ENCODE measurements around the gene XRCC3.

The XRCC3 gene

DNA sequence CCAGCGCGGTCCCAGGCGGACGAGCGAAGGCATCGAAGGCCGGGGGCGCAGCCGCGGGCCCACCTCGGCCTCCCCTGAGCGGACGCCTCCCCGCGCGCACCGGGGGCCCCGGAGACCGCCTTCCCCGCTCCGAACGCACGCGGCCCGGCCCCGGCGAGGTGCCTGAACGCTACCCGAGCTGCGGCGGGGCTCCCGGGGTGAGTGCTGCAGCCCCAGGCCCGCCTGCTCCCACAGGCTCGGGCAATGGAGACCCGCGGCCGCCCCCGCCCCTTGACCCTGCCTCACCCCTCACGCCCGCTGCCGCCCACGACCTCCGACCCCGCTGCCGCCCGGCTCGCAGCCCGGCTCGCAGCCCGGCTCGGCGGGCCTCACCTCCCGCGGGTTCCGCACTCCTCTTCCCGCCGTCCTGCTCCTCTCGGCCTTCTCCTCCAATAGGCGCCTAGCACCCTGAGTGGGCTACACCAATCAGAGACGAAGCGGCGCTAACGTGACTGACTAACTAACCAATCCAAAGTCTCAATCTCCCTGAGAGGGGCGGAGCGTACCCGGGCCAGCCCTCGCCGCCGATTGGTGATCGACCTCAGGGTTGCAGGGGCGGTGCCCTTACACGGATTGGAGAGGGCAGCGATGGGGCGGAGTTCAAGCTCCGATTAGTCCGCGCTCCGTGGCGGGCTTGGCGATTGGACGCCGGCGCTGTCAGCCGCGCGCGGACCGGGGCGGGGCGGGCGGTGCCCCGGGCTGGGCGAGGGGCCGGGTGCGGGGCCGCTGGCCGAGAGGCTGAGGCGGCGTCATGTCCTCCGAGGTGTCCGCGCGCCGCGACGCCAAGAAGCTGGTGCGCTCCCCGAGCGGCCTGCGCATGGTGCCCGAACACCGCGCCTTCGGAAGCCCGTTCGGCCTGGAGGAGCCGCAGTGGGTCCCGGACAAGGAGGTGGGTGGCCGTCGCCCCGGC is at the start of gene XRCC3, which contains the start of gene ZFYVE21:
TSS of gene XRCC3 (minus strand) at position 400 of the 949 bp plus-strand sequence. CDS start 4,364 bp downstream, outside the sequence.
TSS of gene ZFYVE21 (plus strand) at position 759 of the 949 bp plus-strand sequence. CDS start at position 791, 32 bp downstream.
- DNase-seq: peak; percentile 99

DNA sequence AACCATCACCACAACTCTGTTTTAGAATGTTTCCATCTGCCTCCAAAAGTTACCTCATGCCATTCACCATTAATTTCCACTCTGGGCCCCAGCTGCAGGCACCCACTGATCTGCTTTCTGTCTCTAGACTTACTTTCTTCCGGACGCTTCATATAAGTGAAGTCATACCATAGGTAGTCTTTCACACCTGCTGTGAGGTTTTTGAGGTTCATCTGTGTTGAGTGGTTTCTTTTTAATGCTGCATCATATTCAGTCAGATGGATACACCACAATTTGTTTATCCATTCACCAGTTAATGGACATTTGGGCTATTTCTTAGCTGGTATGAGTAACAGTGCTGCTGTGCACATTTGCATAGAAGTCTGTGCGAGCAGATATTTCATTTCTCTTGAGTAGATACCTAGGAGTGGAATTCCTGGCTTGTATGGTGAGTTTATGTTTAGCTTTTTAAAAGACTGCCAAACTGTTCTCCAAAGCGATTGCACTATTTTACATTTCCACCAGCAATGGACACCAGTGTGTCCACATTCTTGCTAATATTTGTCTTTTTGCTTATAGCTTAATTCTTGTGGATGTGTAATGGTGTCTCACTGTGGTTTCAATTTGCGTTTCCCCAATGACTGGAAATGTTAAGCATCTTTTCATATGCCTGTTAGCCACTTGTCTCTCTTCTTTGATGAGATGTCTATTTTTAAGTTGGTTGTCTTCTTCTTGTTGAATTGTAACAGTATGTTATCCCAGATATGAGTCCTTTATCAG is 48.7 kb upstream of the XRCC3 start:
- no peak for DNase-seq

DNA sequence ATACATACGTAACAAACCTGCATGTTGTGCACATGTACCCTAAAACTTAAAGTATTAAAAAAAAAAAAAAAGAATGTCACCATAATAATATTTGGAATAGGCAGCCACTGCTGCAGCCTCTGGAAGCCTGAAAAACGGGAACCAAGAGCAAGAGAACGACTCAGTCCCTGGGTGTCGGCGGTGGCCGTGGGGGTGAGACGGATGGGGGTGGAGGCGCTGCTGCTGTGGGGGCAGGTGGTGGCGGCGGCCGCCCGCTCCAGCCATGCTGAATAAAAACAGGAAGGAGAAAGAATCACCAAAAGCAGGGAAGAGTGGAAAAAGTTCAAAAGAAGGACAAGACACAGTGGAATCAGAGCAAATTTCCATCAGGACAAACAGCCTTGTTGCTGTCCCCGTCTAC is 47.3 kb upstream of the XRCC3 start:
- no peak for DNase-seq

DNA sequence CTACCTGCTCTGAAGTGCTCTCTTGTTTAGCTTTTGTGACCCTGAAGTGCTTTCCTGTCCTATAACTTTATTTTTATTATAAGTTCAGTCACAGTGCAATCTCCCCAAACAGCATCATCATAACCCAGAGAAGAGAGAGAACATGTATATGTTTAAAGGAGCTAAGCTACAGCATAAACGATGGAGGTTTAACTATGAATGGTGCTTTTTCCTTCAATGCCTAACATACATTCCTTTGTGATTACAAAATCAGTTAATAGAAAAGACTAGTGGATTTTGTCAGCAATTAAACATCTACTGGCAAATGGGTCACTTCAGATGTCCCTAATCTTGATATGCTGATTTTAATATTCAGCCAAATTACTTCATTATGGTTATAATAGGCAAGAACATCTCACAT is 46.8 kb upstream of the XRCC3 start:
- DNase-seq: no peak

DNA sequence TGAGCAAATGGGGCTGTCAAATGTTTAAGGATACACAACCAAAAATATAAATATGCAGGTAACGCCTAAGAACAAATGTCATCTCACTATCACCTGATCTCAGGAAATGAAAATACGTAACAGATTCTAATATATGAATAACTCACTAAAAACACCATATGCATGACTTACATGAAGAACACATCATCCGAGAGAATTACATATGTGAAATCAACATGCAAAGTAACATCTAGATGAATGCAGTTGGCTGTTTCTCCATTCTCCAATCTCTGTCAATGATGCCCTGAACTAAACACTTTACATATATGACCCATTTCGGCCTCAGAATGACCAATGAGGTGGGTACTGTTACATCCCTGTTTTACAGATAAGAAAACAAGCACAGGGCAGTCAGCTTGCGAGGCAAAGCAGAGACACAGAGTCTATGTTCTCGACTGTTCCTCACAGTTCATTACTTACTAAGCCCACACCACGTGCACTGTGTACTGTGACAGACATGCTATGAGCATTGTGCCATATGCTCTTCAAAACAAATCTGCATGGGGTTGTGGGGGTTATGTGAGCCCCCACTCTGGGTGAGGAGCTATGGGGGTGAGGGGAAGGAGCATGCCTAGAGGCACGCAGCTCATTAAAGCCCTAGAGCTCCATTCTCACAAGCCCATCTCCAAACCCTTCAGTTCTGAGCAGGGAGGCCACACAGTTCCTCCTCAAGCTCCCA is 43.0 kb upstream of the XRCC3 start:
- DNase-seq: no peak

DNA sequence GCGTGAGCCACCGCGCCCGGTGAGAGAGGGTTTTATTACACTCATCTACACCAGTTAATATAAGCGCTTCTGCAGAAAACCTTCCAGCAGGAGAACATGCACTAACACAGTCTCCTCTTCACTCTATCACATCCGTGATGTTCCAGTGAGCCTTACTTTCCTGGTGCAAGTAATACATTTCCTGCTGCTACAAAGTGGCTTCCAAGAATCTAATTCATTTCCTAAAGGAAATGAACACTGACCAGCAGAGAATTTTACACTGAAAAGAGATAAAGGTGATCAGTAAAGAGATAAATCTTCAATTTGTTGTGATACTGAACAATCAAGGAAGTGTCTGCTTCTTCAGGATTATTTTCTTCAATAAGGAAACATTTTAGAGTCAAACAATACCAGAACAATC is 39.8 kb upstream of the XRCC3 start:
- no peak for DNase-seq

DNA sequence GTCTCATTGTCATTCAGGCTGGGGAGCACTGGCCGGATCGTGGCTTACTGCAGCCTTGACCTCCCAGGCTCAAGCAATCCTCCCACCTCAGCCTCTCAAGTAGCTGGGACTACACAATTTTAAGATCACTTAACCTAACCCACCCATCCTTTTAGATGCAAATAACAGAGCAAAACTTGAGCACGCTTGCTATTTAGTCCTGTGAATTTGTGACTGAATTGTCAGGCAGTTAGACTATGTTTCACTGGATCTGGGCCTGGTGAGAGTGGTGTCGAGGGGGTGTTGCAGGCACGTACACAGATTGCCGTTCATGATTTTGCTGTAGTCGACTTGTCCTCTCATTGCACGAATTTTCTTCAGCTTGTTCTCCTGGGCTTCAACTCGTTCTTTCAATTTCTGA is 38.5 kb upstream of the XRCC3 start:
- no peak for DNase-seq

DNA sequence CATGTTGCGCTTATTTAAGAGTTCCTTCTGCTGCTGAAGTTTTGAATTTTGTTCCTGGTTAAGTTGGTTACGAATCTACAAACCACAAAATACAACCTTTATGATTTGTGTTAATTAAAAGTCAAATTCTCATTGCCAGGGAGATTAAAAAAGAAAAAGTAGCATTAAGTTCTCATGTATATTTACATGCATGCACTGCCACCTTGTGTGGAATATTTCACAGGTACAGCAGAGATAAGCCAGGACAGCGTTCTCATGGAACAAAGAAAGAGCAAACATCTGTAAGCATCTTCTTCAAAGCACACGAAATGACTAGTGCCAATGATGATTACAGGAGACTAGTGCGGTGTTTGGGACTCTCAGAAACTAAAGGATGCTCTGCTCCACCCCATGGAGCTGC is 34.6 kb upstream of the XRCC3 start:
- DNase-seq: no peak

DNA sequence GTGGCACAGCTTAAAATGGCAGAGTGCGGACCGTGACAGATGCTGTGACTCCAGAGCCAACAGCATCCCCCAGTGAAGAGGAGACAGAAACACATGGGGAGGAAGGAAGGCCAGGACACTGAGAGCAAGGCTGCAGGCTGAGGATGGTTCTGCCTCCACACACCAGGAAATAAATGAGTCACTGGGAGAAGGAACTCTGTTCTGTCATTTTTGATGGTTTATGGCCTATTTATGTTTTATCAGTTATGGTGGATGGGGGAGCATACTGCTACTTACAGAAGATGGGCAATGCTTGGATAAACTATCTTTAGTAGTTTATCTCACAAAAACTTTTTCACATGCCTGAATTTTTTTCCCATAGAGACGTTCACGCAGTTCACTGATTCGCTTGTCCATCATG is 34.2 kb upstream of the XRCC3 start:
- no peak for DNase-seq

DNA sequence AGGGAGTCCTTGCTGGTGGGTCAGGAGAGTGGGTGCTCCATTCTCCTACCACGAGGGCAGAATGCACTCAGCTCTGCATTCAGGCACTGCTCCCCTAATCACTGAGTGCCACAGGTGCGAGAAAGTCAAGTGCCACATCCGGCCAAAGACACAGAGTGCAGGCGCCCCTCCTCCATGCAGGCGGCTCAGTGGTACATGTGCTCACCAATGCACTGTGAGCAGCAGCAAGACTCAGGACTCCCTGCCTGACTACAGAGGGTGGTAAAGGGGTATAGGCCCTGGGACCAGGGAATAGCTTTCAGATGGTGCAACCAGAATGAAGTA is 33.2 kb upstream of the XRCC3 start:
- DNase-seq: no peak

DNA sequence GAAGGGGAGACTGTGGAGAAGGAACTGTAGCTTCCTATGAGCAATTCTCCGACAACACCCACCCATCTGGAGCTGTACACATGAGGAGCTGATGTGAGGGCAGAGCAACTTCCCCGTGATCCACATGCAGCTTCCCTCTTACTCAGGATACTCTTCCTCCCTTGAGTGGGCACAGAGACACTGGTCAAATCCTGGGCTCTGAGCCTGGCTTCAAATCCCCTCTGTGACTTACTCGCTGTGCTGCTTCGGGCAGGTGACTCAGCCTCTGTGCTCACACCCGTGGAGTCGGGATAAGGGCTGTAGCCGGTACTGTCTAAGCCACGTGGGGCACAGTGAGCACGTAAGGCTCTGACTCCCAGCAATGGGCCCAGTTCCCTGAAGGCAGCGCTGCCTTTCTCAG is 31.4 kb upstream of the XRCC3 start:
- DNase-seq: no peak

DNA sequence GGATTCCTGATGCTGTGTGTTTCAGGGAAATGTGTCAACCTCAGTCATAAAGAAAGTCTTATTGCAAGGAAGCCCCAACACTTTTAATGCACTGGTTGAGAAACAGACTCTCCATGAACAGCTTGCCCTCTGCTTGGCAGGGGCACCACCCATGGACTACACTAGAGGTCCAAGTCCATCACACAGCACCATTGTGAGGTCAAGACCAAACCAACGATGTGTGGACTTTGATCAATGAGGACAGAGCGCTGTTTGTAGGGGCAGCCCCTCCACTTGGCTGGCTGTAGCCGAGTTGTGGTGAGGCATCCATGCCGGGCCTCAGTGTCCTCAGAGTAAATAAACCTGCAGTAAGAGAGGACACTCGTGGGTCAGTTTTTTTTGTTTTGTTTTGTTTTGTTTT is 30.2 kb upstream of the XRCC3 start:
- no peak for DNase-seq

DNA sequence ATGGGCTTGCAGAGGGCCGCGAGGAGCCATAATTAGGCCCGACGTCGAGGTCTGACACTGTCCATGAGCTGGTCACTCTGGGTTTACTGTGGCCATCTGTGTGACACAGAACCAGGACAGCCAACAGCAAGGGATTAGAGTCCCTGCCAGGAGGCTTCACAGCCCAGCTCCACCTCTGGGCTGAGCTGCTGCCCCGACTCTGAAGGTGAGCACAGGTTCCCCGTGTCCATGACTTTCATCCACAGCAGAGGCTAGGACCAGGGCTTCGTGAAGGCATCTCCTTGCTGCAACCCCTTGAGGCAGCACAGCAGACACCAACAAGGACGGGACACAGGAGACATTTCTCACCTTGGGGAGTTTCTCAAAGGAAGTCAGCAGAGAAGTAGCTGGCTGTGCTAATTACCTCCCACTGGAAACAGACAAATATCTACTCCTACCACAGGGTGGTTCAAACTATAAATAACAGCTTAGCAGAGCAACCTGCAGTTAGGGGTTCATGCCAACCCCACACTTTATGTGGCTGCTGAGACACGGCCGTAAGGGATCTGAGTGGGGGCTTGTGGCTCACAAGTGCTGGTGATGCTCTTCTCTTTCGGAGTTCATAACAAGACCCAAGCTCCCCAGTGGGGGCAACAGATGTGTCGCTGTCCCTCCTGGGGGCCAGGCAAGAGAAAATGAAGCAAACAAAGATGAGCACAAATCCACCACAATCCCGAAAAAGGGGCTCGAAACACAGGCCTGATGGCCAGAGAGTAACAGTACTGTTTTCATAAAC is 29.6 kb upstream of the XRCC3 start:
- DNase-seq: no peak

DNA sequence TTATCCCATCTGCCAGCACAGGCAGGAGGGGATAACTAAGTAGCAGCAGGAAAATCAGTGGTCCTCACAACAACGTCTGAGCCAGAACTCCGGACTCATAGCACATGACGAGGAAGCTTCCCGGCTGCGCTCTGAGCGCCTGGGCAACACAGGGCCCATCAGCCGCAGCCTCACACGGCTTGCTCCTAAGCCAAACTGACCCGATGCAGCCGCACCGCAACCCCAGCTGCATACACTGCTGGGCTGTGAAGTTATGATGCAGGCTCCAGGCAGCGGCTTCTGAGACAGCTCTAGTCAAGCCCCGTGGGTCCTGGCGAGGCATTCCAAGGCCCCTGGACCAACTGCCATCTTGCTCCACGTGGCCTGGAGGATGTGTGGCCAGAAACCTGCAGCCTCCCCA is 28.4 kb upstream of the XRCC3 start:
- DNase-seq: no peak

DNA sequence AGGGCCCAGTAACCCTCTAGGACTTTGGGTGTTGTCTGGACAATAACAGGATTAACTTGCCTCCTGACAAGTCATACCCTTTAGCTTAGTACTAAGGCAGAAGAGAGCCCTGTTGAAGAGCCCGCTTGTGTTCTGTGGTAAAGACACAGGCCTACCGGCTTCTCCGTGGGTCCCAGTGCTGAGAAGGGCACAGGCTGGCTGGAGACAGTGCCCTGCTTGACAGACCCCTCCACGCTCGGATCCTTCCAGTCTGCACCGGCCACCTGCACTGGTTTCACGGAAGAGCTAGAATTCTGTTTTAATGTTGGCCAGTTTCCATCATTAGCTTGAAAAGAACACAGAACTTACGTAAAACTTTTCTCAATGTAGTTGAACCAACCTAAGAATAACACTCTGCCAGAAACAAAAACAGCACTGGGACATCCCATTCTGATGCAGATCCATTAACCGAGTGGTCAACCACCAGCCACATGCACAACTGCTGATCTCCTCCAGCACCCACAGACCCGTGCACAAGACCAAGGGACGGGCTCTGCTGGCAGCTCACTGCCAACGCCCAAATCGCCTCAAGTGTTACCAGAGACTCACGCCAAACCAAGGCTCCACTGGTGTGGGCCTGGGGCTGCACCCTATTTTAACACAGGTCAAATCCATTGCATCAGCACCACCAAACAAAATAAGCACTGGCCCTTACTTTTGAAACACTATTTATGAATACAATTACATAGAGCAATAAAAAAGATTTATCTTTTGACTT is 27.4 kb upstream of the XRCC3 start:
- DNase-seq: no peak

DNA sequence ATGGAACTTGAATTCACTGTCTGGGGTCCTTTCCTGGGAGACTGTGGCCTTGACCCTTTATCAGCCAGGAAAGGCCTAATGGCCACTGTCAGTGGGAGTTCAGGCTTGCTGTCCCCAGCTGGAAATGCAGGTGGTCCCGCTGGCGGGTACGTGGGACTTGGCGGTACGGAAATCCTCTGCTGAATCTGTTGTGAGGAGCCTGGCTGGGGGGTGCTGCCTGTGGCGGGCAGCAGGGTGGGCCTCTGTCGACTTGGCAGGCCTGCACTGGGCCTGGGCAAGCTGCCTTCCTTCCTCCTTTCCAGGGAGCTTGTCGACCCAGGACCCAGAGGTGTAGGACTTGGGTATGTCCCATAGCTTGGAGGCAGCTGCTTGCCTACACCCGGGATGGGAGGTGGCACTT is 26.6 kb upstream of the XRCC3 start:
- DNase-seq: no peak

DNA sequence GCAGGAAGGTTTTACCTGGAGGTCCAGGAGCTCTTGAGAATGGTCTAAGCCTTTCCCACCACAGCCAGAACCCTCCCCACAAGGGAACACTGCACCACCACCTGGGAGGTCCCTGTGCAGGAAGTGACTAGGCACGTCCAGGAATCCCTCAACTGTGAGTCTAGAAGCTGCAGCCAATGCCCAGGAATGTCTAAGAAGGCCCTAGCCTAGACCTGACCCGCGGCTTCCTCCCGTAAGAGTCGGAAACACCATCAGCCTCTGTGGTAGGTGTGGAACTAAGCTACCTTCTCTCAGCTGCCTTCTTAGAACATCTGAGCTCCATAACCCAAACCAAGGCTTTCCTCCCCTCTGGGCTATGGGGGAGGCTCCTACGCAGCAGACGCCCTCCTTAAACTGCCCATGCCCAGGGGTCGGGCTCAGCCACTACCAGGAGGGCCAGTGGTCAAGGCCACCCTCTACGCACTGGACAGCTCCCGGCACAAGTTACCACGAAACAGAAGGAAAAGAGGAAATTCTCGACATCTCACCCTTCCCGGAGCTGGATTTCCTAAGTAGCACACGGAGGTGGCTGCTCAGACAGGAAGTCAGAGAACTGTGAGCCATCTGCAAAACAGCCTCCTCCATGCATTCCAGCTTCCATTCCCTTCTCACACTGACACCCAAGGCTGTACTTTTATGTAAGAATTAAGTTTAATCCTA is 25.9 kb upstream of the XRCC3 start:
- no peak for DNase-seq

DNA sequence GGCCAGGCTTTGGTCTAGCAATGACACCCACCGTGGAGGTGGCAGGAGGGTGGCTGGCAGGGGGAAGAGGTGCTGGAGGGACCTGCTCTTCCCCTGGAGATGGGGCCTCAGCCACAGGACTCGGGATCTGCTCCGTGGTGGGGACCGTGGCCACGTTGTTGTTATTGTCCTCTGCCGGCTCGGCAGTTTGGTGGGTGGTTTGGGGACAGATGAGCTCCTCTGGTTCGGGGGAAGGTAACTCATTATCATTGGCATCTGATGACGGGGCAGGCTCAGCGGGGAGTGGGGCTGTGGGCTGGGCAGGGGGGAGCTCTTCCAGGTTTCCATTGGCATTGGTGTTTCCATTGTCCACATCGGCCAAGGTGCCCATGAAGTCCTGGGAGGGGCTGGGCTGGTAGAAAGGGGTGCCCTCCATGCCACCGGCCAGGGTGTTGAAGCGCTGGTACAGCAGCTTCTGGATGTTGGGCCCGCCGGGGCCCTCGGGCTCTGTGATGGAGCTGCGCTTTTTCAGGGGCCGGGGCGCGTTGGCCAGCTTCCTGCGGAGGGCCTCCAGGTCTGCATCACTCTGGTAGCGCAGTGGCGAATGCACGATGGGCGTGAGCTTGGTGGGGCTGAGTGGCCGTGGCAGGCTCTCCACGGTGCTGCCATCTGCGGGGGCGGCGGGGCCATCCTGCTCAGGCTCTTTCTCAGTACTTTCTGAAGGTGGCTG is 24.7 kb upstream of the XRCC3 start:
- no peak for DNase-seq

DNA sequence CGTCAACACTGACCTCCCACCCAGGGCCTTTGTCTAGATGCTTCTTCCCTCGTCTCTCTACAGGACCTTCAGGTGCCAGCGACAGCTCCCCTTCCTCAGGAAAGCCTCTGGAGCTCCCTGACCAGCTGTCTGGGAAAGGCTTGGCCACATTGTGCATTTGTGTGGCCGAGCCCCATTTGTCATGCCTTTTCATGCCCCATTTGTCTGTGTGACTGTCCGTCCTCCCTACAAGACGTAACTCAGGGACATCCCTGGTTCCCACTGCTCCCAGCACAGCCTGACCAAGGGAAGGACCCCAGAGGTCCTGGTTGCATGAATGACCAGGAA is 24.2 kb upstream of the XRCC3 start:
- no peak for DNase-seq

DNA sequence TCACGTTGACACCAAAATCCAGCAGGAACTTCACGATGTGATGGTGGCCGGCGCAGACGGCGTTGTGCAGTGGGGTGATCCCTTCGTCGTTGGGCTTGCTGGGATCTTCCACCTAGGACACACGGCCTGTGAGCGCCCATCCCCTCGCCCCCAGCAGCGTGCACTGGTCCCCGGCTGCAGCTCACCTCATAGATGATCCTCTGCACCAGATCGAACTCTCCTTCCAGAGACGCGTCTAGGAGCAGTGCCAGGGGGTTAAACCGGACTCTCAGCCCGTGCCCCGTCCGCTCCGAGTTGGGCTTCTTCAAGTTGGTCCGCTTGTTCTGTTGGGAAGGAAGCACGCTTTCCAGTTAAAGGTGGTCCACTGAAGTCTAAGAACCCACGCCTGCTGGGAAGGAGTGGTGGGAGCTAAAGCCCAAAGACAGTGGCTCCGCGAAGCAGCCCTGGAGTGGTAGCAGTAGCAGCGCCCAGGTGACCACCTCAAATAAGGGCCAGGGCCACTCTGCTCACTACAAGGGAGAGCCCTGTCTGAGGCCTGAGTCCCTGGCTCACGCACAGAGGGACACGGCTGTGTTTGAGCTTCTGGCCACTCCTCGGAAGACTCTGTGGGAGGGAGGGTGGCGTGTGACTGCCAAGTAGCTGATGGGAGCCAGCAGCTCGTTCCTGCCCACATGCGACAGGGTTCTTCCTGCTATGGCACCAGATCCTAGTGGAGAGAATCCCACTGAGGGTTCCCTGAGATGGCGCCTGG is 23.6 kb upstream of the XRCC3 start:
- DNase-seq: no peak
